Left lung (tissue), 10 donors: ENCODE measurements around the gene CORO1C. TPM values are rescaled to one million over a fixed set of nuclear protein-coding genes. Genes with fewer than 3 reads are reported as not detected.

ENCODE experiments used
- ATAC-seq: fragments of 200-7000 bp; cut with Tn5 transposase; one replicate; pipeline ENCODE4 v1.9.1; 2020; ENCODE audit warnings: moderate library complexity
- DNase-seq, 4 donors: peaks; one replicate each; pipeline ENCODE4 v3.0.0-alpha.2; 2013 to 2020
- H3K27ac ChIP-seq, 2 donors: fragments of 200-600 bp; sonication (generic) in 1 of 2; one replicate each; pipeline versions ENCODE4 v1.5.0 to v1.8.0; 2020 to 2021
- H3K27me3 ChIP-seq, 2 donors: fragments of 200-600 bp; sonication (generic) in 1 of 2; one replicate each; pipeline versions ENCODE4 v1.5.0 to v1.8.0; 2020 to 2021
- H3K36me3 ChIP-seq, 2 donors: fragments of 200-600 bp; sonication (generic) in 1 of 2; one replicate each; pipeline versions ENCODE4 v1.5.0 to v1.8.0; 2020 to 2021
- H3K4me1 ChIP-seq, 2 donors: fragments of 200-600 bp; one replicate each; pipeline ENCODE4 v1.8.0; 2021
- H3K4me3 ChIP-seq, 2 donors: fragments of 200-600 bp; sonication (generic) in 1 of 2; one replicate each; pipeline versions ENCODE4 v1.5.0 to v1.8.0; 2020 to 2021; ENCODE audit warnings: mild to moderate bottlenecking in 1 of 2
- H3K9me3 ChIP-seq, 2 donors: fragments of 200-600 bp; sonication (generic) in 1 of 2; one replicate each; pipeline versions ENCODE4 v1.5.0 to v1.8.0; 2020 to 2021
- CTCF ChIP-seq, 2 donors: fragments of 200-600 bp; sonication (generic) in 1 of 2; IDR thresholded peaks; one replicate each; pipeline versions ENCODE4 v1.5.0 to v1.8.0; 2021; ENCODE audit warnings: antibody characterized with exemption in 2 of 2
- intact Hi-C, 2 donors: fragments of 100-400 bp; cut with DNase I; formaldehyde crosslinking; loops; one replicate each; pipeline versions ENCODE4 v1.11.2 to v1.14.2; 2022
- polyA plus RNA-seq, 6 donors: library from polyadenylated mRNA; unstranded; fragments of 120-200 nt; gene quantifications; one replicate each; pipeline ENCODE4 v1.2.1, GENCODE V29; 2013; ENCODE audit not compliant: insufficient read length in 6 of 6
- total RNA-seq, 2 donors: library from RNA; stranded (reverse); fragmentation: NEBNext Ultra II Directional; extraction: Animal tissue kit (Norgen Biotek cat#: 25700); gene quantifications; one replicate each; pipeline ENCODE4 v1.2.1, GENCODE V29; 2021
- donor health status: DM: no; HTN: yes; CAD: no.
- donor health status: DM: no; HTN: no; CAD: no.

CORO1C gene
- total and polyA plus RNA-seq, 8 donors = 77.7 to 282 (median 85.9) TPM

- ATAC-seq (no peak), DNase-seq (peak in 1 of 4 donors; percentile 39)
- Histone ChIP-seq H3K4me3 (no peak overlapping the region), H3K36me3 (no peaks in the 10 kb centered on the region), H3K4me1 (peaks cover 10 to 13% of the 10 kb centered on the region in 2 donors), H3K27me3 (peaks cover 0 to 10% of the 10 kb centered on the region in 2 donors), H3K9me3 (no peaks in the 10 kb centered on the region), H3K27ac (no peak overlapping the region)
- TF ChIP-seq CTCF (IDR thresholded peaks at IDR 0.05) = no peak
- intact Hi-C loops = no loop called here
Measured at GRCh38 chr12:108770269-108770829, 39.0 kb upstream of the CORO1C start.

- intact Hi-C loops = no loop called here
- Histone ChIP-seq H3K27me3 (peaks cover 0 to 10% of the 10 kb centered on the region in 2 donors), H3K4me1 (peaks cover 5 to 9% of the 10 kb centered on the region in 2 donors), H3K9me3 (no peaks in the 10 kb centered on the region), H3K36me3 (no peaks in the 10 kb centered on the region), H3K27ac (no peak overlapping the region), H3K4me3 (peak overlapping the region; percentile 15 to 21)
- no peak for TF ChIP-seq CTCF (IDR thresholded peaks at IDR 0.05)
- ATAC-seq (peak; percentile 78), DNase-seq (peak in 3 of 4 donors; percentile 30 to 86 (median 60))
Measured at GRCh38 chr12:108768591-108769500, 37.5 kb upstream of the CORO1C start.

GRCh38 chr12:108766294-108766693 lies 35.0 kb upstream of the CORO1C start:
- DNase-seq = peak in 1 of 4 donors; percentile 44
- intact Hi-C loops = no loop called here
- H3K27ac ChIP-seq = no peak overlapping the region
- H3K36me3 ChIP-seq = no peaks in the 10 kb centered on the region
- H3K27me3 ChIP-seq = peaks cover 0 to 10% of the 10 kb centered on the region in 2 donors
- H3K4me1 ChIP-seq = peaks cover 0 to 9% of the 10 kb centered on the region in 2 donors
- no peak overlapping the region for H3K4me3 ChIP-seq
- no peaks in the 10 kb centered on the region for H3K9me3 ChIP-seq
- ATAC-seq = no peak
- TF ChIP-seq CTCF (IDR thresholded peaks at IDR 0.05) = no peak

- Histone ChIP-seq H3K36me3 (no peaks in the 10 kb centered on the region), H3K4me1 (peaks cover 0 to 9% of the 10 kb centered on the region in 2 donors), H3K9me3 (no peaks in the 10 kb centered on the region), H3K27ac (no peak overlapping the region), H3K27me3 (peaks cover 0 to 10% of the 10 kb centered on the region in 2 donors), H3K4me3 (no peak overlapping the region)
- ATAC-seq (no peak), DNase-seq (no peak)
- intact Hi-C loops = no loop called here
- TF ChIP-seq CTCF (IDR thresholded peaks at IDR 0.05) = no peak
Measured at GRCh38 chr12:108765289-108765764, 34.0 kb upstream of the CORO1C start.
